HepG2 (cell line): ENCODE data around the gene CMIP. TPM values are rescaled to one million over a fixed set of nuclear protein-coding genes. Genes with fewer than 3 reads are reported as not detected.

Experiments
- NPAS2 ChIP-seq: sonication (generic); formaldehyde crosslinking; IDR thresholded peaks from 2 replicates; pipeline ENCODE4 v1.8.0; 2022; ENCODE audit warnings: mild to moderate bottlenecking, missing genetic modification reagents, borderline replicate concordance
- PATZ1 ChIP-seq: sonication (generic); formaldehyde crosslinking; IDR thresholded peaks from 2 replicates; pipeline ENCODE4 v1.4.0; 2020; ENCODE audit warnings: missing genetic modification reagents
- PAX8 ChIP-seq: sonication (generic); formaldehyde crosslinking; IDR thresholded peaks from 2 replicates; pipeline ENCODE4 v1.8.0; 2022; ENCODE audit warnings: mild to moderate bottlenecking, missing genetic modification reagents, borderline replicate concordance
- SAP130 ChIP-seq: IDR thresholded peaks from 2 replicates; pipeline ENCODE4 v1.6.1; 2016; ENCODE audit warnings: low read depth
- ZFP37 ChIP-seq: sonication (generic); formaldehyde crosslinking; IDR thresholded peaks from 2 replicates; pipeline ENCODE4 v1.4.0; 2020; ENCODE audit warnings: missing genetic modification reagents, borderline replicate concordance
- ZGPAT ChIP-seq: IDR thresholded peaks from 2 replicates; pipeline ENCODE4 v1.6.1; 2016; ENCODE audit warnings: mild to moderate bottlenecking
- ZNF740 ChIP-seq: sonication (generic); formaldehyde crosslinking; IDR thresholded peaks from 2 replicates; pipeline ENCODE4 v1.4.0; 2020; ENCODE audit warnings: missing genetic modification reagents
- ZNF772 ChIP-seq: sonication (generic); formaldehyde crosslinking; IDR thresholded peaks from 2 replicates; pipeline ENCODE4 v1.5.0; 2020; ENCODE audit warnings: mild to moderate bottlenecking, missing genetic modification reagents
- polyA plus RNA-seq, 8 experiments: library from polyadenylated mRNA; depleted of rRNA in 3 of 8; stranded (reverse) in 7 of 8; unstranded in 1 of 8; fragments of >200 nt; fragmentation: Illumina TruSeq in 4 of 8; extraction: Trizol in 4 of 8; gene quantifications; 2 replicates each; pipeline versions ENCODE4 v1.2.1 to v1.2.3, GENCODE V29; 2011 to 2016; ENCODE audit warnings: low read depth in 4 of 8, missing spikeins in 1 of 8, mixed read lengths in 1 of 8; ENCODE audit not compliant: insufficient read depth in 1 of 8
- total RNA-seq, 5 experiments: library from RNA; depleted of rRNA; stranded (reverse); fragments of >200 nt; fragmentation: Illumina TruSeq; extraction: Trizol; gene quantifications; 2 replicates each; pipeline ENCODE4 v1.2.3, GENCODE V29; 2016; ENCODE audit warnings: low read depth in 1 of 5
- TF ChIP-seq, protein P1 (sequence below): sonication (generic); formaldehyde crosslinking; IDR thresholded peaks from one replicate; pipeline ENCODE4 v1.5.1; 2020; ENCODE audit warnings: mild to moderate bottlenecking, missing genetic modification reagents; ENCODE audit errors: not compliant biosample characterization
- TF ChIP-seq, protein P2 (sequence below): sonication (generic); IDR thresholded peaks from 2 replicates; pipeline ENCODE4 v1.6.1; 2016; ENCODE audit warnings: low read depth, borderline replicate concordance

Gene CMIP
- total and polyA plus RNA-seq, 2 of the 13 experiments (the other 11 are each of a cell fraction or from before 2014, with no cell fraction given) = 10.9 to 18.1 TPM

GRCh38 chr16:81403601-81404391 is 40.8 kb upstream of the CMIP start (continued):
- TF ChIP-seq ZFP37 (CRISPR knock-in tag) = 0 out of 2 replicates have a peak, but pooled peaks have one; percentile 74
- peak; percentile 71 for TF ChIP-seq PATZ1 (CRISPR knock-in tag)
- TF ChIP-seq, protein P1, sequence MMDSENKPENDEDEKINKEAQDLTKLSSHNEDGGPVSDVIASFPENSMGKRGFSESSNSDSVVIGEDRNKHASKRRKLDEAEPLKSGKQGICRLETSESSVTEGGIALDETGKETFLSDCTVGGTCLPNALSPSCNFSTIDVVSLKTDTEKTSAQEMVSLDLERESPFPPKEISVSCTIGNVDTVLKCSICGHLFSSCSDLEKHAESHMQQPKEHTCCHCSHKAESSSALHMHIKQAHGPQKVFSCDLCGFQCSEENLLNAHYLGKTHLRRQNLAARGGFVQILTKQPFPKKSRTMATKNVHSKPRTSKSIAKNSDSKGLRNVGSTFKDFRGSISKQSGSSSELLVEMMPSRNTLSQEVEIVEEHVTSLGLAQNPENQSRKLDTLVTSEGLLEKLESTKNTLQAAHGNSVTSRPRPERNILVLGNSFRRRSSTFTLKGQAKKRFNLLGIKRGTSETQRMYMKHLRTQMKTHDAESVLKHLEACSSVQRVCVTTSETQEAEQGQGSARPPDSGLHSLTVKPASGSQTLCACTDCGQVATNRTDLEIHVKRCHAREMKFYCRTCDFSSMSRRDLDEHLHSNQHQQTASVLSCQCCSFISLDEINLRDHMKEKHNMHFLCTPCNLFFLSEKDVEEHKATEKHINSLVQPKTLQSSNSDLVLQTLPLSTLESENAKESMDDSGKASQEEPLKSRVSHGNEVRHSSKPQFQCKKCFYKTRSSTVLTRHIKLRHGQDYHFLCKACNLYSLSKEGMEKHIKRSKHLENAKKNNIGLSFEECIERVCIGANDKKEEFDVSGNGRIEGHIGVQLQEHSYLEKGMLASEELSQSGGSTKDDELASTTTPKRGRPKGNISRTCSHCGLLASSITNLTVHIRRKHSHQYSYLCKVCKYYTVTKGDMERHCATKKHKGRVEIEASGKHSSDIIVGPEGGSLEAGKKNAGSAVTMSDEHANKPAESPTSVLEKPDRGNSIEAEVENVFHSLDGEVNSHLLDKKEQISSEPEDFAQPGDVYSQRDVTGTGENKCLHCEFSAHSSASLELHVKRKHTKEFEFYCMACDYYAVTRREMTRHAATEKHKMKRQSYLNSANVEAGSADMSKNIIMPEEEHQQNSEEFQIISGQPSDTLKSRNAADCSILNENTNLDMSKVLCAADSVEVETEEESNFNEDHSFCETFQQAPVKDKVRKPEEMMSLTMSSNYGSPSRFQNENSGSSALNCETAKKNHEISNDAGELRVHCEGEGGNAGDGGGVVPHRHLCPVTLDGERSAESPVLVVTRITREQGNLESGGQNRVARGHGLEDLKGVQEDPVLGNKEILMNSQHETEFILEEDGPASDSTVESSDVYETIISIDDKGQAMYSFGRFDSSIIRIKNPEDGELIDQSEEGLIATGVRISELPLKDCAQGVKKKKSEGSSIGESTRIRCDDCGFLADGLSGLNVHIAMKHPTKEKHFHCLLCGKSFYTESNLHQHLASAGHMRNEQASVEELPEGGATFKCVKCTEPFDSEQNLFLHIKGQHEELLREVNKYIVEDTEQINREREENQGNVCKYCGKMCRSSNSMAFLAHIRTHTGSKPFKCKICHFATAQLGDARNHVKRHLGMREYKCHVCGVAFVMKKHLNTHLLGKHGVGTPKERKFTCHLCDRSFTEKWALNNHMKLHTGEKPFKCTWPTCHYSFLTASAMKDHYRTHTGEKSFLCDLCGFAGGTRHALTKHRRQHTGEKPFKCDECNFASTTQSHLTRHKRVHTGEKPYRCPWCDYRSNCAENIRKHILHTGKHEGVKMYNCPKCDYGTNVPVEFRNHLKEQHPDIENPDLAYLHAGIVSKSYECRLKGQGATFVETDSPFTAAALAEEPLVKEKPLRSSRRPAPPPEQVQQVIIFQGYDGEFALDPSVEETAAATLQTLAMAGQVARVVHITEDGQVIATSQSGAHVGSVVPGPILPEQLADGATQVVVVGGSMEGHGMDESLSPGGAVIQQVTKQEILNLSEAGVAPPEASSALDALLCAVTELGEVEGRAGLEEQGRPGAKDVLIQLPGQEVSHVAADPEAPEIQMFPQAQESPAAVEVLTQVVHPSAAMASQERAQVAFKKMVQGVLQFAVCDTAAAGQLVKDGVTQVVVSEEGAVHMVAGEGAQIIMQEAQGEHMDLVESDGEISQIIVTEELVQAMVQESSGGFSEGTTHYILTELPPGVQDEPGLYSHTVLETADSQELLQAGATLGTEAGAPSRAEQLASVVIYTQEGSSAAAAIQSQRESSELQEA = peak; percentile 92
- peak; percentile 60; the same call in 1 of the 2 replicates for TF ChIP-seq ZNF740
- TF ChIP-seq ZNF772 (CRISPR knock-in tag) = peak; percentile 81; the same call in 1 of the 2 replicates
- peak; percentile 82 for TF ChIP-seq SAP130
- peak; percentile 92; the same call in 1 of the 2 replicates for TF ChIP-seq PAX8
- TF ChIP-seq NPAS2 (CRISPR knock-in tag) = no peak
- TF ChIP-seq, protein P2, sequence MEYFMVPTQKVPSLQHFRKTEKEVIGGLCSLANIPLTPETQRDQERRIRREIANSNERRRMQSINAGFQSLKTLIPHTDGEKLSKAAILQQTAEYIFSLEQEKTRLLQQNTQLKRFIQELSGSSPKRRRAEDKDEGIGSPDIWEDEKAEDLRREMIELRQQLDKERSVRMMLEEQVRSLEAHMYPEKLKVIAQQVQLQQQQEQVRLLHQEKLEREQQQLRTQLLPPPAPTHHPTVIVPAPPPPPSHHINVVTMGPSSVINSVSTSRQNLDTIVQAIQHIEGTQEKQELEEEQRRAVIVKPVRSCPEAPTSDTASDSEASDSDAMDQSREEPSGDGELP = peak; percentile 45; the same call in 1 of the 2 replicates
- TF ChIP-seq ZGPAT (CRISPR knock-in tag) = peak; percentile 78
